Fibroblast of pulmonary artery (primary cell): ENCODE measurements around the gene EPGN.

Experiments
- DNase-seq: peaks from one replicate; pipeline ENCODE4 v3.0.0-alpha.2; 2010; ENCODE audit warnings: low read depth
- H3K4me3 ChIP-seq: replicated peaks from 2 replicates; pipeline ENCODE4 v1.5.1; 2011; ENCODE audit warnings: low read depth, mild to moderate bottlenecking, control low read depth, low read length, moderate library complexity
- CTCF ChIP-seq: IDR thresholded peaks from 2 replicates; pipeline ENCODE4 v1.5.1; 2011; ENCODE audit warnings: mild to moderate bottlenecking, control low read depth, low read length, inconsistent platforms; ENCODE audit errors: missing control alignments

EPGN gene

GRCh38 chr4:74329307-74329706 lies 21.0 kb downstream of the EPGN start:
- TF ChIP-seq CTCF: no peak
- no peak overlapping the region for H3K4me3 ChIP-seq
- no peak for DNase-seq

- TF ChIP-seq CTCF: no peak
- no peak overlapping the region for H3K4me3 ChIP-seq
- peak; percentile 20 for DNase-seq
These were observed 22.1 kb downstream of the EPGN start for GRCh38 chr4:74330295-74330750.

GRCh38 chr4:74331252-74331651 lies 23.0 kb downstream of the EPGN start:
- DNase-seq: no peak
- H3K4me3 ChIP-seq: no peak overlapping the region
- no peak for TF ChIP-seq CTCF

GRCh38 chr4:74331944-74332343 lies 23.7 kb downstream of the EPGN start:
- TF ChIP-seq CTCF: no peak
- no peak overlapping the region for H3K4me3 ChIP-seq

GRCh38 chr4:74334636-74335035 lies 26.4 kb downstream of the EPGN start:
- TF ChIP-seq CTCF: no peak
- H3K4me3 ChIP-seq: no peak overlapping the region
- no peak for DNase-seq

More at GRCh38 chr4:74331944-74332343, 23.7 kb downstream of the EPGN start:
- DNase-seq: no peak

- TF ChIP-seq CTCF: no peak
- H3K4me3 ChIP-seq: no peak overlapping the region
- no peak for DNase-seq
These were observed 27.2 kb downstream of the EPGN start for GRCh38 chr4:74335341-74336021.

- no peak overlapping the region for H3K4me3 ChIP-seq
- peak; percentile 33 for DNase-seq
- no peak for TF ChIP-seq CTCF
These were observed 30.6 kb downstream of the EPGN start for GRCh38 chr4:74338792-74339333.
